CD4-positive, alpha-beta T cell (primary cell): ENCODE data around the gene WRAP53. TPM values are rescaled to one million over a fixed set of nuclear protein-coding genes. Genes with fewer than 3 reads are reported as not detected.

Experiments
- ATAC-seq: fragments of 200-7000 bp; cut with Tn5 transposase; one replicate; pipeline ENCODE4 v1.10.0; 2022; ENCODE audit warnings: mild to moderate bottlenecking; ENCODE audit not compliant: poor library complexity
- CTCF ChIA-PET: fragments of 350-600 bp; sonication (Branson Sonifier 250); formaldehyde crosslinking; loops from one replicate; lab custom pipeline; 2021; ENCODE audit warnings: antibody characterized with exemption, inconsistent platforms; lab: Charles Lee
- POLR2A ChIA-PET: fragments of 350-600 bp; sonication (Branson Sonifier 250); formaldehyde crosslinking; loops from one replicate; lab custom pipeline; 2021; ENCODE audit warnings: antibody characterized with exemption, inconsistent platforms; lab: Charles Lee
- DNase-seq, 14 experiments: peaks; one replicate each; pipeline ENCODE4 v3.0.0-alpha.2; 2013 to 2020; ENCODE audit warnings: mixed read lengths in 2 of 14
- H3K27ac ChIP-seq, 2 donors: one replicate each; pipeline versions ENCODE4 v1.5.1 to v1.7.0; 2013; ENCODE audit warnings: low read length in 2 of 2, low read depth in 1 of 2, mild to moderate bottlenecking in 1 of 2
- H3K27me3 ChIP-seq, 2 experiments: 1 replicate in 1 of 2; 2 replicates in 1 of 2; pipeline versions ENCODE4 v1.6.1 to v1.7.0; 2013; ENCODE audit warnings: low read length in 2 of 2, control low read depth in 1 of 2, mild to moderate bottlenecking in 1 of 2, moderate library complexity in 1 of 2; ENCODE audit not compliant: insufficient read depth in 2 of 2, control insufficient read depth in 1 of 2
- H3K36me3 ChIP-seq: one replicate; pipeline ENCODE4 v1.6.1; 2013; ENCODE audit warnings: low read length, control low read depth; ENCODE audit not compliant: insufficient read depth
- H3K4me1 ChIP-seq: one replicate; pipeline ENCODE4 v1.6.1; 2013; ENCODE audit warnings: low read length, control low read depth; ENCODE audit not compliant: insufficient read depth
- H3K4me3 ChIP-seq: one replicate; pipeline ENCODE4 v1.5.1; 2013; ENCODE audit warnings: mild to moderate bottlenecking, low read length, moderate library complexity
- H3K9me3 ChIP-seq, 2 experiments: 1 replicate in 1 of 2; 2 replicates in 1 of 2; pipeline versions ENCODE4 v1.6.1 to v1.7.0; 2013; ENCODE audit warnings: low read length in 2 of 2, mild to moderate bottlenecking in 2 of 2, control low read depth in 1 of 2, moderate library complexity in 1 of 2; ENCODE audit not compliant: control insufficient read depth in 1 of 2, insufficient read depth in 1 of 2
- H3K27ac Mint-ChIP-seq: one replicate; pipeline ENCODE4 v1.8.0; 2020; ENCODE audit warnings: mixed read lengths
- H3K27me3 Mint-ChIP-seq: one replicate; pipeline ENCODE4 v1.8.0; 2021; ENCODE audit warnings: mixed read lengths
- H3K36me3 Mint-ChIP-seq: one replicate; pipeline ENCODE4 v1.8.0; 2021; ENCODE audit warnings: low read depth, mixed read lengths
- H3K4me1 Mint-ChIP-seq: one replicate; pipeline ENCODE4 v1.8.0; 2021; ENCODE audit warnings: low read depth, mixed read lengths
- H3K4me3 Mint-ChIP-seq: one replicate; pipeline ENCODE4 v1.8.0; 2020; ENCODE audit warnings: mild to moderate bottlenecking, mixed read lengths
- H3K9me3 Mint-ChIP-seq: one replicate; pipeline ENCODE4 v1.8.0; 2020; ENCODE audit warnings: mixed read lengths
- intact Hi-C, 2 experiments: fragments of 100-400 bp; cut with DNase I in 1 of 2; cut with micrococcal nuclease in 1 of 2; formaldehyde crosslinking; loops; one replicate each; pipeline versions ENCODE4 v1.15.1 to v1.9.0; 2023 to 2025; cut with DNase I, micrococcal nuclease
- total RNA-seq, 174 experiments: library from RNA in 2 of 174; stranded (reverse) in 2 of 174; gene quantifications; one replicate each; pipeline ENCODE4 v1.2.3 and lab custom pipeline; 2021 to 2026
- TF ChIP-seq, protein P1 (sequence below): fragments of 200-600 bp; IDR thresholded peaks from one replicate; pipeline ENCODE4 v1.8.0; 2022; ENCODE audit warnings: antibody characterized with exemption, mild to moderate bottlenecking

Gene WRAP53
- total RNA-seq, 2 experiments from 2014 or later, result 3.9 to 4.0 TPM

- no peaks in the 10 kb centered on the region for H3K9me3 Mint-ChIP-seq
- ChIA-PET POLR2A (interaction anchor here (1.6 kb wide), 1 partner anchor 16 kb away, joined by 4 read pairs; the partner anchor contains the start of gene WRAP53), CTCF (interaction anchor here (0.5 to 0.9 kb wide), 2 partner anchors 16 to 56 kb away, joined by 3 to 4 read pairs; partner anchors contain the start of gene TP53)
- TF ChIP-seq, protein P1, sequence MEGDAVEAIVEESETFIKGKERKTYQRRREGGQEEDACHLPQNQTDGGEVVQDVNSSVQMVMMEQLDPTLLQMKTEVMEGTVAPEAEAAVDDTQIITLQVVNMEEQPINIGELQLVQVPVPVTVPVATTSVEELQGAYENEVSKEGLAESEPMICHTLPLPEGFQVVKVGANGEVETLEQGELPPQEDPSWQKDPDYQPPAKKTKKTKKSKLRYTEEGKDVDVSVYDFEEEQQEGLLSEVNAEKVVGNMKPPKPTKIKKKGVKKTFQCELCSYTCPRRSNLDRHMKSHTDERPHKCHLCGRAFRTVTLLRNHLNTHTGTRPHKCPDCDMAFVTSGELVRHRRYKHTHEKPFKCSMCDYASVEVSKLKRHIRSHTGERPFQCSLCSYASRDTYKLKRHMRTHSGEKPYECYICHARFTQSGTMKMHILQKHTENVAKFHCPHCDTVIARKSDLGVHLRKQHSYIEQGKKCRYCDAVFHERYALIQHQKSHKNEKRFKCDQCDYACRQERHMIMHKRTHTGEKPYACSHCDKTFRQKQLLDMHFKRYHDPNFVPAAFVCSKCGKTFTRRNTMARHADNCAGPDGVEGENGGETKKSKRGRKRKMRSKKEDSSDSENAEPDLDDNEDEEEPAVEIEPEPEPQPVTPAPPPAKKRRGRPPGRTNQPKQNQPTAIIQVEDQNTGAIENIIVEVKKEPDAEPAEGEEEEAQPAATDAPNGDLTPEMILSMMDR, result no peak
- peaks cover 49 to 57% of the 10 kb centered on the region in 2 experiments for H3K27me3 ChIP-seq
- H3K4me1 ChIP-seq, result peaks cover 20% of the 10 kb centered on the region
- H3K36me3 Mint-ChIP-seq, result peaks cover 34% of the 10 kb centered on the region
- peaks cover 59% of the 10 kb centered on the region for H3K27me3 Mint-ChIP-seq
- peaks cover 22% of the 10 kb centered on the region for H3K36me3 ChIP-seq
- peak; percentile 42 for ATAC-seq
- DNase-seq, result peak in 2 of 14 experiments; percentile 42 to 57
- intact Hi-C loops, result no loop called here
- H3K4me3 ChIP-seq, result no peak overlapping the region
- H3K4me3 Mint-ChIP-seq, result peak overlapping the region; percentile 34
- H3K4me1 Mint-ChIP-seq, result peaks cover 14% of the 10 kb centered on the region
- H3K27ac ChIP-seq, result no peak overlapping the region
- H3K27ac Mint-ChIP-seq, result no peak overlapping the region
- peaks cover 0 to 17% of the 10 kb centered on the region in 2 experiments for H3K9me3 ChIP-seq
Measured at GRCh38 chr17:7703584-7704479, 15.6 kb downstream of the WRAP53 start.

DNA sequence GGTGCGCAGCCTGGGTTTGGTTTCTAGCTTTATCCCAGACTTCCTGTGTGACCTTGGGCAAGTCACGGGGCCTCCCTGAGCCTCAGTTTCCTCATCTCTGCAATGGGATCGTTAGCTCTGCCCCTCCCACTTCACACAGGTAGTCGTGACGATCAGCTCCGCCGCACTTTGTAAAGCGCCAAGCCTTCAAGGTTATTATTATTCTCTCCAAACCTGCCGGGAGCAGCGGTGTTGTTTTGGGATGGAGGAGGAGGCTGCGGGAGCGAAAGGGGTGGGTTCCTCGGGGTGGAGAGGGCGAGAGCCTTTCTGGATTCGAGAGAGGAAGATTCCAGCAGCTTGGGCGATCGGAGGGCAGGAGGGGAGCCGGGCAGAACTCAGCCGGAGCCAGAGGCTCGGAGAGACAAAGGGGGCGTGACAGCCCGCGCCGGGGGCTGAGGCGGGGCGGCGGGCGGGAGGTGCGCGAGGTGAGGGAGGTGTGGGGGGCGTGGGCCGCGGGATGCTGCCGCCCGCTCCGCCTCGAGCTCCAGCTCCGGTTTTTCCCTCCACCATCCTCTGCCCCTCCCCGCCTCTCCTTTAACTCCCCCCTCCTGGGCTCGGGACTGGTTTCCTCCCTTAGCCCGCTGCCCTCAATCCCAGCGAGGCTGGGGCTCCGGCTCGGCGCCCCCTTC lies 16.5 kb downstream of the WRAP53 start, which contains the start of gene EFNB3:
Gene EFNB3, plus strand, starts transcription at position 602 of the 668 bp plus-strand sequence. CDS start 397 bp downstream, outside the sequence.
- TF ChIP-seq, protein P1, result no peak
- Histone ChIP-seq H3K36me3 (peaks cover 22% of the 10 kb centered on the region), H3K4me3 (peak within 1 kb of the TSS; percentile 30), H3K27ac (no peak within 1 kb of the TSS), H3K27me3 (peaks cover 49 to 57% of the 10 kb centered on the region in 2 experiments), H3K4me1 (peaks cover 20% of the 10 kb centered on the region), H3K9me3 (peaks cover 0 to 17% of the 10 kb centered on the region in 2 experiments)
- intact Hi-C loops, result no loop called here
- H3K9me3 Mint-ChIP-seq, result no peaks in the 10 kb centered on the region
- peaks cover 63% of the 10 kb centered on the region for H3K27me3 Mint-ChIP-seq
- peak in 1 of 14 experiments; percentile 38 for DNase-seq
- H3K27ac Mint-ChIP-seq, result no peak within 1 kb of the TSS
- ATAC-seq, result peak; percentile 42
- peaks cover 14% of the 10 kb centered on the region for H3K4me1 Mint-ChIP-seq
- POLR2A ChIA-PET, result interaction anchor here (1.6 kb wide), 1 partner anchor 17 kb away, joined by 4 read pairs; the partner anchor contains the start of gene WRAP53
- CTCF ChIA-PET, result interaction anchor here (0.5 to 0.9 kb wide), 2 partner anchors 17 to 57 kb away, joined by 3 to 4 read pairs; partner anchors contain the start of gene TP53
- H3K4me3 Mint-ChIP-seq, result peak within 1 kb of the TSS; percentile 79
- H3K36me3 Mint-ChIP-seq, result peaks cover 34% of the 10 kb centered on the region
